DMS53 treated with DMSO at 0.1 percent for 48 hours (cell line): ENCODE measurements around the gene RIF1.

ENCODE experiments used
- DNase-seq: peaks from one replicate; lab custom pipeline; 2025; ENCODE audit not compliant: unreplicated experiment; lab: John Stamatoyannopoulos, UW

The RIF1 gene

DNA sequence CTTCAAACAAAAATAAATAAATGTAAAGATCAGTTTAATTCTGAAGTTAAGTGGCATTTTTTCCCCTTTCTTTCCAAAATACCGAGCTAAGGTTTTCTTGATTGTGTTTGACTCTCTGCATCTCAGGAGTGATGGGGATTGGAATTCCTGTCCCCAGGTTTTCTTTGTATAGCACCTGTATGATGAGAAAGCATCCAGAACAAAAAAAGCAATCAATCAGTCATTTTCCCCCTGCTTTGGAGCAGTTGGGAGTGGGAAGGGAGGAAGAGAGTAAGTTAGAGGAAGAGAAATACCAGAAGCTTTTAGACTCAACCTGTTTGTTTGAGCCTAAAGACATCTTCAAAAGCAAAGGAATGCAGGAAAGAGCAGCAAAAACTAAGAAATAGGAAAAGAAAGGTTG, 88.5 kb downstream of the RIF1 start:
- DNase-seq: no peak

DNA sequence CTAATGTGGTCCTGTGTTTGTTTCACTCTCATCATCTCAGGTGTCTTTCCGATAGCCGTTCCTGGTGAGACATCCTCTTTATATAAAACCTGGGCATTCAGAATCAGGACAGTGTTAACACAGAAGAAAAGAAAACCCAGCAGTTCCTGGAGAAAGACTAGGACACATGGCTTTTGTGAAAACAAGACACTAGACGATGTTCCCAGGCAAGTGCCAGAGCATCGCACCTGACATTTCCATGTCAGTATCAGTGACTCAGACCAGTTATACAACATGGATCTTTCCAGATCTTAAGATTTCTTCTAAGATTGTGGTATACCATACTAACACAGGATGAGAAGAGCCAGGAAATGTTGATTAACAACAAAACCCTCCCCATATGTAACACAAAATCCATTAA, 96.5 kb downstream of the RIF1 start:
- no peak for DNase-seq

DNA sequence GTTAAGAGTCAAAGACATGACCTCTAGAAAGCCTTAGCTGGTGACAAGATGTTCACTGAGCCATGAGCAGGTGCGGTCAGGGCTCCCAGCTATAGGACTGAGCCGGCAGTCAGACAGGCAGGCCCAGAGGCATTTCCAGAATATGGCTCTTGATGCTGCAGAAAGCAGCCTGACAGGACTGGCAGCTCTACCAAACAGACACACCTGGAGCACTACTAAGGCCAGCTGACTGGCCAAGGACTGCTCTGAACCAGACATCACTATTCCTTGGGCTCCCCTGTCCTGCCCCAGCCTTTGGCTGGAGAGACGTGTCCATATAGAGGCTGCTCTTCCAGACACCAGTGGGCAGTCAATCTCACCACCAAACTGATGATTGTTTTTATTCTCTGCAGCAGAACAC, 98.8 kb downstream of the RIF1 start:
- no peak for DNase-seq

DNA sequence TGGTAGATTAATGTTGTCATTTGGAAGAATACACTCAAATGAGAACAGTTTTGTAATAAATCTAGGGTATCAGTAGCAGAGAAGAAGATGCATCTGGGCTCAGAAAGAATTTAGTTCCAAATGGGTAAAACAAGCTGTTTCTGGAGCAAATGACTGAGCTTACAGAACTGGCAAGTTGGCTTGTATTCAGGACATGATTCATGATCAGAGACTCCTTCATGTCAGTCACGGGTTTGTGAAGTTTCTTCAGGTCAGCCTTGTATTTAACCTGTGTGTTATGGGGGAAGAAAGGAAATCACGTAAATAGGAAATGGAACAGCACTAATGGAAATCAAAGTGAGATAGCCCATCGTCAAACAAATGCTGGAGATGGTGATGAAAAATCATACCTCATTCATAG, 109.1 kb downstream of the RIF1 start:
- DNase-seq: no peak

DNA sequence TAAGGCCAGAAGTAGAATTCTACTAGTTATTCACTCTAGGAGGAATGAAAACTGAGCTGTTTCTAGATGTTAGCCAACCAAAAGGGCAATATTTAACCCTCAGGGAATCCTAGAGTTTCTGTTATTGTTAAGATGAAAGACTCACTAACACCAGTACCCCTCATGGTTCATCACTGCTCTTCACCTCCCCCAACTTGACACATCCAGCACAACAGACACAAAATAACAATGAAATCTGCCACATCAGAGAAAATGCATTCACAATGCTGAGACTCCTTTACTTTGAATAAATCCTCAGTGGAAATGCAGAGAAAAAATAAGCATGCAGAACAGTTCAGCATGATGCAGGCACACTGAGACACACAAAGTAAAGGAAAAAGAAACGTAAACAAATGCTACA, 111.3 kb downstream of the RIF1 start:
- DNase-seq: no peak

DNA sequence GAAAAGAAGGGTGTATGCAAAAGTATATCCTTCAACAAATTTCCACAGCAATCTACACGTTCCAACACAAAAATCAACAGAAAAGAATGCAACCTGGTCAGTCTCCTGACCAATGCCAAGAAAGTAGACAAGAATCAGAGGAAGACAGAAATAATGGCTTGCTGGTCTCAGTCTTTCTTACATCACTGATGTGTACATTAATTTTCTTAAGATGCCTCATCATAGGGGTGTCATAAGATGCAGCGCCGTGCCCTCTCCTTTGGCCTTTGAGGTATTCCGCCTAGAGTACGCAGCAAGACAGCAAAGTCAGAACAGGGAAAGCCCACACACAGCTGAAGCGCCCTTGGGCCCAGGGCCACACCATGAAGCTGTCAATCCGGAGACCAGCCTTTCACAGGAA, 112.9 kb downstream of the RIF1 start:
- DNase-seq: no peak

DNA sequence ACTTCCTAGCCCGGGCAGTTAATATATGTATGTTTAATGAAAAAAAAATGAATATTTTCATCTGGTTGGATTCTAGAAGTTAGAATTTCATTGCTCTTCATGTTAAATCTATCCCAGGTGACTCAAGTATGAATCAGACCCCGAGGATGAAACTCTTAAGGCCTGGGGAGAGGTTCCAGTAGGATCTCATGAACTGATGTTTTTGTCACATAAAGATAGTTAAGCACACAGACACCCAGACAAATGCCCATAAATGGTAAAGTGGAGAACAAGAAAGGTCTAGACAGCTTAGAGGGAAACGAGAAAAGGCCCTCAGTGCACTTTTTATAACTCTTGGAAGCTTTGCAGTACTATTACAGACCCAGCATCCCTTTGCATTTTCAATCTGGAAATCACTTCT, 114.1 kb downstream of the RIF1 start:
- DNase-seq: no peak

DNA sequence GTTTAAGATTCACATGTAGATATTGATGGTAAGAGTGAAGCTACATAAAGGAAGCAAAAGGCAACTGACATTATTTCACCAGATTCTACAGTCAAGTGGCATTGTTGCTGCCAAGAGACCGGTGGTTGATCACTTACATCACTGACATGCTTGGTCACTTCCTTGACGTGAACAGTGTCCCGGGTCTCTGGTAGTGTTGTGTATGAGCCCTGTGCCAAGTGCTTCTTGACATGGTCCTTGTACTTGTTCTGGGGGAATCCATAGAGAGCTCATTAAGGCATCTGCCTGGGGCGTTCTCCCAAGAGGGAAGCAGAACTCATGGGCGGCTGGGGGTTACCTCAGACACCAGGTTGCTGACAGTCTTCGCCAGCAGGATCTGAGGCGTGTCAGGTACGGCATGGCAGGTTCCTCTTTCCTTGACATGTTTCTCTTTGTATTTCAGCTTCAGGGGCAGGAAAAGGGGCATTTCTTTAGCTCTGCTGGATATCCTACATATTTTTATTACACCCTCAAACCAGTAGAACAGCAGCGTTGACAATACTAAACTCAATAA, 116.2 kb downstream of the RIF1 start:
- DNase-seq: no peak

DNA sequence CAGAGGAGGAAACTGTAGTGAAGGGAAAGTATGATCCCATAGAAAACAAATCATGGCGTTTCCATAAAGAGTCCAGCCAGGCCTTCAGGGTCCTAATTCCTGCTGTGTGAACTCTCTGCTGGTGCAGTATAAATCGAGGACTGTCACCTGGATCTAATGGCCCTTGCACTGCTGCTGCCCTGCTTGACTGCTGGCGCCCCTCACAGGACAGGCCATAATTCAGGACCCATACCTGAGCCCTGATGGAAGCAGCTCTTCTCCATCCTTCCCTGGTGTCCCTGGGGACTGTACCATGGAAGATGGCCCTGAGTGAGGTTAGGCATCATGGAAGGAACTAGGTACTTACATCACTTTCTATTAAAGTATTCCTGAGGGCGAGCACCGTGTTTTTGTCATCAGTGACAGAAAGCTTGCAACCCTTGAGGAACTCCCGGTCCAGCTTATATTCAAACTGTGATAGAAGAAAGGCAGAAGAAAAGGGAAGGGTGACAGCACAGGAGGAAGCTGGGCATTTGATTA, 116.9 kb downstream of the RIF1 start:
- no peak for DNase-seq
